ENCODE data around the gene PHC2. TPM values are rescaled to one million over a fixed set of nuclear protein-coding genes. Genes with fewer than 3 reads are reported as not detected.

The PHC2 gene
- total and polyA plus RNA-seq, 3 donors from 2014 or later = 121 to 178 (median 130) TPM

DNA sequence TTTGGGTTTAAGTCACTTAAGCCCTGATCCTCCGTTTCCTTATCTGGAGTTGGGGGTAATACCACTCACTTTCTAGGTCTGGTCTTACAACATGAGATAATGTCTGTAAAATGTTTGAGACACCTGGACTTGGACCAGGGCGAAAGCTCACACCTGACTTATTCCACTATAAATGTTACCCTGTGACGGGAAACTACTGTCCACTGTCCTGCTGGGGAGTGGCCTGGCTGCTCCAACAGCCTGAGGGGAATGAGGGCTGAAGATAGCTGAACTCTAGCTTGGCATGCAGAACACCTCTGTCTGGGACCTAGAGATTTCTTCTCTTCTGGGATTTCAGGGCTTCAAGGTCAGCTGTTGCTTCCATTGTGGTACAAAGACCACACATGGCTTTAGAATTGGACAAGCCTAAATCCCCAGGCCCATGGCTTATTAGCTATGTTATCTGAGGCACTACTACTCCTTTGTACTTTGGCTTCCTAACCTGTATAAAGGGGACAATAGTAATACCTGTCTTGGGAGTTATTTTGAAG, 100.5 kb downstream of the PHC2 start:
- TF ChIP-seq, protein P1, sequence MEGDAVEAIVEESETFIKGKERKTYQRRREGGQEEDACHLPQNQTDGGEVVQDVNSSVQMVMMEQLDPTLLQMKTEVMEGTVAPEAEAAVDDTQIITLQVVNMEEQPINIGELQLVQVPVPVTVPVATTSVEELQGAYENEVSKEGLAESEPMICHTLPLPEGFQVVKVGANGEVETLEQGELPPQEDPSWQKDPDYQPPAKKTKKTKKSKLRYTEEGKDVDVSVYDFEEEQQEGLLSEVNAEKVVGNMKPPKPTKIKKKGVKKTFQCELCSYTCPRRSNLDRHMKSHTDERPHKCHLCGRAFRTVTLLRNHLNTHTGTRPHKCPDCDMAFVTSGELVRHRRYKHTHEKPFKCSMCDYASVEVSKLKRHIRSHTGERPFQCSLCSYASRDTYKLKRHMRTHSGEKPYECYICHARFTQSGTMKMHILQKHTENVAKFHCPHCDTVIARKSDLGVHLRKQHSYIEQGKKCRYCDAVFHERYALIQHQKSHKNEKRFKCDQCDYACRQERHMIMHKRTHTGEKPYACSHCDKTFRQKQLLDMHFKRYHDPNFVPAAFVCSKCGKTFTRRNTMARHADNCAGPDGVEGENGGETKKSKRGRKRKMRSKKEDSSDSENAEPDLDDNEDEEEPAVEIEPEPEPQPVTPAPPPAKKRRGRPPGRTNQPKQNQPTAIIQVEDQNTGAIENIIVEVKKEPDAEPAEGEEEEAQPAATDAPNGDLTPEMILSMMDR (IDR thresholded peaks at IDR 0.05) = no peak
- TF ChIP-seq POLR2A (IDR thresholded peaks at IDR 0.05) = no peak
- Histone ChIP-seq H3K27ac (no peak overlapping the region), H3K4me3 (no peak overlapping the region), H3K9me3 (no peaks in the 10 kb centered on the region), H3K36me3 (ENCODE audit: low read depth, missing control alignments) (no peaks in the 10 kb centered on the region), H3K4me1 (peaks cover 31% of the 10 kb centered on the region), H3K27me3 (no peaks in the 10 kb centered on the region)
- intact Hi-C loops (cut with DNase I; ENCODE audit: low total_unique reads) = no loop called here
- WGBS, 2 donors = 91 to 96% methylated on average over 3 of the region's 3 CpGs
- DNase-seq = no peak

DNA sequence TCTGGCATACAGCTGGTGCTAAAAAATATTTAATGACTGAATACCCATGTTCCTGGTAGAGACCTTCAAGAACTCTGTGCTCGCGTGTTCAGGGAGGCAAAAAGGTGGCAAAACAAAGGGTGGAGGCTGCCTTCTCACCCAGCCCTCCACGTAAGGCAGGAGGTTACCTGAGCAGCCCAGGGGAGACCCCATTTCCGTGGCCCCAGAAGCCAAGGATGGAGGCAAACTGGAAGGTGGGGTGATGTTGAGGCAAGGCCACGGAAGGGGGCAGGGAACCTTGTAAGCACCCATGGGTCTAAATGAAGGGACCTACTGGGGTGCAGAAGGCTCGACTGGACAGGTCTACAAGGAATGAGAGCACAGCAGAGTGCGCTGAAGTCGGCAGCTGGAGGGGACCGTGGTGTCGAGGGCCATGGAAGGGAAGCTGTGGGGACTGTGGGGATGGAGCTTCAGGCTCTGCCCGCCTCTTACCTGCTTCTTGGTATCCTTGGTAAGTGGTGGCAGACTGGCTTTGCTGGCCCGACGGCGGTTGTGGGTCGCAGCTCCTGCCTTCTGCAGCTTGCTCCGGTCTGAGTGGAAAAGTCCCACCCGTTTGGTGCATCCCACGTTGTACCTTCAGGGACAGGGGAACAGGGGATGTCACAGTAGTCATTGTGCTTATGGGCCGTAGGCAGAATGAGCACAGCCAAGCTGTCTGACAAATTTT, 101.1 kb downstream of the PHC2 start:
- no peak for TF ChIP-seq POLR2A (IDR thresholded peaks at IDR 0.05)
- TF ChIP-seq, protein P1 (IDR thresholded peaks at IDR 0.05) = no peak
- Histone ChIP-seq H3K4me3 (no peak overlapping the region), H3K27ac (no peak overlapping the region), H3K27me3 (no peaks in the 10 kb centered on the region), H3K36me3 (ENCODE audit: low read depth, missing control alignments) (no peaks in the 10 kb centered on the region), H3K4me1 (peaks cover 32% of the 10 kb centered on the region), H3K9me3 (no peaks in the 10 kb centered on the region)
- no peak for DNase-seq
- intact Hi-C loops (cut with DNase I; ENCODE audit: low total_unique reads) = no loop called here
- WGBS, 2 donors = 79 to 89% methylated on average over 18 to 19 of the region's 19 CpGs

DNA sequence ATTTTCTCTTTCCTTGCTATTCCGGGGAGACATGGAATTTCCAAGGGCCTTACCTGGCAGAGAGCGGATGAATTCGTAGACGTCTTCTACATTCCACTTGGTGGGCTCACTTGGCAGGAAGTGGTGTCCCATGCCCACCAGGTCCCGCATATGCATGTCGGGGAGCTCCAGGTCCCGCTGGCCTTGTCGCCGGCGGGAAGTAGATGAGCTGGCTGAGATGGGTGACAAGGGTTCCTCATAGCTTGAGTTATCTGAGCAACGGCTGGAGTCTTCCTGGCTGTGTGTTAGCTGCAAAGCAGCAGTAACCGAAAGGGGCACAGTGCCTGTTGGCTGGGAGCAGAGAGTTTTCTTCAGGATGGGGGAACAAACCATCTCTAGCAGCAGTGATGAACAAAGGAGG, 102.1 kb downstream of the PHC2 start:
- Histone ChIP-seq H3K9me3 (no peaks in the 10 kb centered on the region), H3K27ac (no peak overlapping the region), H3K4me3 (no peak overlapping the region), H3K4me1 (peaks cover 23% of the 10 kb centered on the region), H3K36me3 (ENCODE audit: low read depth, missing control alignments) (no peaks in the 10 kb centered on the region), H3K27me3 (no peaks in the 10 kb centered on the region)
- intact Hi-C loops (cut with DNase I; ENCODE audit: low total_unique reads) = no loop called here
- 94% methylated on average over 6 to 12 of the region's 12 CpGs for WGBS, 2 donors
- no peak for DNase-seq
- TF ChIP-seq, protein P1 (IDR thresholded peaks at IDR 0.05) = no peak
- TF ChIP-seq POLR2A (IDR thresholded peaks at IDR 0.05) = no peak

DNA sequence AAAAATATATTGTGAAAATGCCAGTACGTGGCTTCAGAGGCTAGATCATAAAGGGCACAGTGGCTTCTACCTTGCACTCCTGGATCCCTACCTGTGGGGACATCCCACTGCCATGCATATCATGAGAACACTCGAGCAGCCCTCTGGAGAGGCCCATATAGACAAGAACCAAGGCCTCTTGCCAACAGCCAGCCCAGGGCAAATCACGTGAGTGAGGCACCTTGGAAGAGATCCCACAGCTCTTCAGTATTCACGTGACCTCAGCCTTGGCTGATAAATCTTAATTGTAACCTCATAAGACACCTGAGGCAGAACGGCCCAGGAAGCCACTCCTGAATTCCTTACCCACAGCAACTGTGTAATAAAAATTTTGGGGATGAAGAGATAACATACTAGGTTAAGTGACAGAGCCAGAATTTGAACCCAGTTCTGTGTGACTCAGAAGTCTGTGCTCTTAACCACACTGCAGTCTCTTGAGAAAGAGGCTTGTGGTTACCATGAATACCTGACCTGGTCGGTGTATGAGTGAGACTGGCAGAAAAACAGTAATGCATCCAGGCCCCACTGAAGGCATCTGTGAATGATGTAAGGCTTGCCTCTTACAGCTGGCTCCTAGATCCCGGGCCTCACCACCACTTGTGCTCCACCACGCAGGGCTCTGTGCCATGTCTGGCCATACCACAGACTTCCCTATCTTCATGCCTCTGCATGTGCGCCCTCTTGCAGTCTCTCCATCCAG, 103.1 kb downstream of the PHC2 start:
- Histone ChIP-seq H3K36me3 (ENCODE audit: low read depth, missing control alignments) (no peaks in the 10 kb centered on the region), H3K27me3 (no peaks in the 10 kb centered on the region), H3K4me3 (no peak overlapping the region), H3K9me3 (no peaks in the 10 kb centered on the region), H3K4me1 (peaks cover 16% of the 10 kb centered on the region), H3K27ac (no peak overlapping the region)
- TF ChIP-seq, protein P1 (IDR thresholded peaks at IDR 0.05) = no peak
- TF ChIP-seq POLR2A (IDR thresholded peaks at IDR 0.05) = no peak
- intact Hi-C loops (cut with DNase I; ENCODE audit: low total_unique reads) = no loop called here
- 60 to 69% methylated on average over 9 of the region's 9 CpGs for WGBS, 2 donors
- DNase-seq = no peak
